NB4 (cell line): Measurements from ENCODE around the gene PHF14.

Experiments
- CTCF ChIP-seq: IDR thresholded peaks from one replicate; pipeline ENCODE4 v1.5.1; 2012; ENCODE audit warnings: low read depth, low read length
- MAX ChIP-seq: IDR thresholded peaks from 2 replicates; pipeline ENCODE4 v1.6.1; 2011; ENCODE audit warnings: low read depth, low read length
- MYC ChIP-seq: IDR thresholded peaks from 2 replicates; pipeline ENCODE4 v1.6.1; 2011; ENCODE audit warnings: low read depth, low read length
- POLR2A ChIP-seq: IDR thresholded peaks from 2 replicates; pipeline ENCODE4 v1.6.1; 2011; ENCODE audit warnings: mild to moderate bottlenecking; ENCODE audit not compliant: insufficient read length; ENCODE audit errors: extremely low read depth

- TF ChIP-seq CTCF: no peak
- no peak for TF ChIP-seq MAX
- TF ChIP-seq POLR2A: no peak
- no peak; the same call in 1 of the 2 replicates for TF ChIP-seq MYC
Observed at GRCh38 chr7:10973942-10974911, 555 bp downstream of the PHF14 start.
